ENCODE data around the gene ANKIB1.
"Not testable (repeated sequence)": the region's sequence is repeated elsewhere in the genome, so short reads cannot be mapped to it uniquely, and the experiment has no call there.

ANKIB1 gene

GRCh38 chr7:92313055-92313454, 67.3 kb downstream of the ANKIB1 start:
- in situ Hi-C loops (cut with MboI; ENCODE audit: low pct_unique_long_range_greater_than_20kb, low sequenced_read_pairs), result no loop called here

GRCh38 chr7:92319243-92319642, 73.5 kb downstream of the ANKIB1 start:
- in situ Hi-C loops (cut with MboI; ENCODE audit: low pct_unique_long_range_greater_than_20kb, low sequenced_read_pairs), result no loop called here

More at GRCh38 chr7:92313055-92313454, 67.3 kb downstream of the ANKIB1 start:
- DNase-seq, result no peak

GRCh38 chr7:92325173-92325572, 79.4 kb downstream of the ANKIB1 start:
- no peak for DNase-seq
- in situ Hi-C loops (cut with MboI; ENCODE audit: low pct_unique_long_range_greater_than_20kb, low sequenced_read_pairs), result no loop called here

More at GRCh38 chr7:92319243-92319642, 73.5 kb downstream of the ANKIB1 start:
- no peak for DNase-seq

GRCh38 chr7:92325858-92326257, 80.1 kb downstream of the ANKIB1 start:
- in situ Hi-C loops (cut with MboI; ENCODE audit: low pct_unique_long_range_greater_than_20kb, low sequenced_read_pairs), result no loop called here
- no peak for DNase-seq

GRCh38 chr7:92330835-92331438, 85.2 kb downstream of the ANKIB1 start:
- DNase-seq, result no peak
- in situ Hi-C loops (cut with MboI; ENCODE audit: low pct_unique_long_range_greater_than_20kb, low sequenced_read_pairs), result no loop called here

- DNase-seq, result no peak
- in situ Hi-C loops (cut with MboI; ENCODE audit: low pct_unique_long_range_greater_than_20kb, low sequenced_read_pairs), result no loop called here
Observed at GRCh38 chr7:92331508-92331907, 85.7 kb downstream of the ANKIB1 start.

GRCh38 chr7:92332782-92333181, 87.0 kb downstream of the ANKIB1 start:
- no peak for DNase-seq
- in situ Hi-C loops (cut with MboI; ENCODE audit: low pct_unique_long_range_greater_than_20kb, low sequenced_read_pairs), result no loop called here

- DNase-seq, result no peak
- in situ Hi-C loops (cut with MboI; ENCODE audit: low pct_unique_long_range_greater_than_20kb, low sequenced_read_pairs), result no loop called here
Observed at GRCh38 chr7:92333866-92334265, 88.1 kb downstream of the ANKIB1 start.

GRCh38 chr7:92335574-92335973, 89.8 kb downstream of the ANKIB1 start:
- in situ Hi-C loops (cut with MboI; ENCODE audit: low pct_unique_long_range_greater_than_20kb, low sequenced_read_pairs), result no loop called here
- DNase-seq, result no peak

- in situ Hi-C loops (cut with MboI; ENCODE audit: low pct_unique_long_range_greater_than_20kb, low sequenced_read_pairs), result no loop called here
- peak; percentile 16 for DNase-seq
Observed at GRCh38 chr7:92336662-92337340, 91.0 kb downstream of the ANKIB1 start.

GRCh38 chr7:92340016-92340415, 94.2 kb downstream of the ANKIB1 start:
- in situ Hi-C loops (cut with MboI; ENCODE audit: low pct_unique_long_range_greater_than_20kb, low sequenced_read_pairs), result no loop called here
- no peak for DNase-seq

GRCh38 chr7:92343714-92344113, 97.9 kb downstream of the ANKIB1 start:
- no peak for DNase-seq
- in situ Hi-C loops (cut with MboI; ENCODE audit: low pct_unique_long_range_greater_than_20kb, low sequenced_read_pairs), result no loop called here

- in situ Hi-C loops (cut with MboI; ENCODE audit: low pct_unique_long_range_greater_than_20kb, low sequenced_read_pairs), result no loop called here
- DNase-seq, result no peak
Observed at GRCh38 chr7:92352009-92352408, 106.2 kb downstream of the ANKIB1 start.

GRCh38 chr7:92354214-92354613, 108.4 kb downstream of the ANKIB1 start:
- DNase-seq, result no peak
- in situ Hi-C loops (cut with MboI; ENCODE audit: low pct_unique_long_range_greater_than_20kb, low sequenced_read_pairs), result no loop called here

GRCh38 chr7:92356406-92356805, 110.6 kb downstream of the ANKIB1 start:
- no peak for DNase-seq
- in situ Hi-C loops (cut with MboI; ENCODE audit: low pct_unique_long_range_greater_than_20kb, low sequenced_read_pairs), result no loop called here

GRCh38 chr7:92357260-92357659, 111.5 kb downstream of the ANKIB1 start:
- in situ Hi-C loops (cut with MboI; ENCODE audit: low pct_unique_long_range_greater_than_20kb, low sequenced_read_pairs), result no loop called here
- no peak for DNase-seq

- in situ Hi-C loops (cut with MboI; ENCODE audit: low pct_unique_long_range_greater_than_20kb, low sequenced_read_pairs); DNase-seq: not testable (repeated sequence)
Observed at GRCh38 chr7:92359179-92359578, 113.4 kb downstream of the ANKIB1 start.

GRCh38 chr7:92359801-92360200, 114.0 kb downstream of the ANKIB1 start:
- DNase-seq, result no peak
- in situ Hi-C loops (cut with MboI; ENCODE audit: low pct_unique_long_range_greater_than_20kb, low sequenced_read_pairs), result no loop called here

- in situ Hi-C loops (cut with MboI; ENCODE audit: low pct_unique_long_range_greater_than_20kb, low sequenced_read_pairs), result no loop called here
- no peak for DNase-seq
Observed at GRCh38 chr7:92360387-92360786, 114.6 kb downstream of the ANKIB1 start.

- in situ Hi-C loops (cut with MboI; ENCODE audit: low pct_unique_long_range_greater_than_20kb, low sequenced_read_pairs), result no loop called here
- DNase-seq, result no peak
Observed at GRCh38 chr7:92362131-92362530, 116.4 kb downstream of the ANKIB1 start.

GRCh38 chr7:92366730-92367129, 121.0 kb downstream of the ANKIB1 start:
- DNase-seq, result no peak

More at GRCh38 chr7:92366730-92367129, 121.0 kb downstream of the ANKIB1 start:
- in situ Hi-C loops (cut with MboI; ENCODE audit: low pct_unique_long_range_greater_than_20kb, low sequenced_read_pairs), result no loop called here

Data from KBM-7 (cell line).